ENCODE data around the gene SPTLC2.

GRCh38 chr14:77543637-77544334 is 72.7 kb downstream of the SPTLC2 start:
- TF ChIP-seq CTCF (IDR thresholded peaks at IDR 0.05; ENCODE audit: low read length) = no peak
- no peak for TF ChIP-seq EZH2 (optimal IDR thresholded peaks at IDR 0.05; ENCODE audit: low read depth, low read length)
- no peak for TF ChIP-seq EZH2phosphoT487 (IDR thresholded peaks at IDR 0.05; ENCODE audit: low read length)
